ENCODE results near the gene CUEDC2. TPM values are rescaled to one million over a fixed set of nuclear protein-coding genes. Genes with fewer than 3 reads are reported as not detected.
A peak's percentile ranks its signal among the peaks of the same experiment; 100 is the strongest.

Gene CUEDC2
- total RNA-seq (2014; rRNA removed; shearing (Covaris generic)) = 19.5 and 30.1 TPM in 2 replicates

GRCh38 chr10:102432162-102432950 is at the start of gene CUEDC2:
TSS of gene CUEDC2 (minus strand) at chr10:102432574. CDS start at chr10:102425188, 7,386 bp downstream.
- DNase-seq (ENCODE audit: low read depth) = peak; percentile 95

DNA sequence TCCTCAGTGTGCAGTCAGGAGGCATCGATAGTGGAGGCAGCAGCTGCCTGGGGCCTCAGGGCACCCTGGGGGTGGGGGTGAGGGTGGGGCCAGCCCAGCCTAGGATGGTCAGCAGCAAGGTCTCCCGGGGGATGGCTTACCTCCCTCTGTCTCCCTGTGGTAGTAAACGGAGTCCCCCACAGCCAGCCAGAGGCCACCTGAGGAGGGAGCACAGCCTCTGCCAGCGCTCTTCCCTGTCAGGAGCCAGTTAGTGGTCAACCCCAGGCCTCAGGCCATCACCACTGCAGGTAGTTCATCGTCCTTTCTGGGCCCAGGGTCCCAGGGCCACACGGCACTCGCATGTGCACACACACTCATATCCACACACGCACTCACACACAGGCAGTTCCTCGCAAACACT is 48.0 kb upstream of the CUEDC2 start:
- DNase-seq (ENCODE audit: low read depth) = no peak

DNA sequence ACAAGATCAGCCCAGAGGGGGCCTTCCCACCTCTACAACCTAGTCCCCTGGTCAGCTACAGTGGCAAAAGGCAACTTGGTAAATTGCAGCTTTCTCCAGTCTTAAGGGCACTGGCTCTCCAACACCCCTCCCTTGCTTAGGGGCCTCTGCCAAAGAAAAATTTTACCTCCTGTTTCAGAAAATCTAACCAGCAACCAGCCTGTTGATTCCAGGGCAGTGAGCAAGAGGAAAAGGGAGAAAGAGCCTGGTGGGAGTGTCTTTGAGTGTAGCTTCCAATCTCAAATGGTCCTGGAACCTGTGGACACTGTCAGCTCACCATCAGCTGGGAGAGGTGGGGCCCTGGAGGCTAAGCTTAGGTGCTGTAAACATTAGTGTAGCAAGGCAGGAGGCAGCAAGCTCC is 47.3 kb upstream of the CUEDC2 start:
- no peak for DNase-seq (ENCODE audit: low read depth)

- DNase-seq (ENCODE audit: low read depth) = no peak
Measured at GRCh38 chr10:102476466-102477141, 44.2 kb upstream of the CUEDC2 start.

DNA sequence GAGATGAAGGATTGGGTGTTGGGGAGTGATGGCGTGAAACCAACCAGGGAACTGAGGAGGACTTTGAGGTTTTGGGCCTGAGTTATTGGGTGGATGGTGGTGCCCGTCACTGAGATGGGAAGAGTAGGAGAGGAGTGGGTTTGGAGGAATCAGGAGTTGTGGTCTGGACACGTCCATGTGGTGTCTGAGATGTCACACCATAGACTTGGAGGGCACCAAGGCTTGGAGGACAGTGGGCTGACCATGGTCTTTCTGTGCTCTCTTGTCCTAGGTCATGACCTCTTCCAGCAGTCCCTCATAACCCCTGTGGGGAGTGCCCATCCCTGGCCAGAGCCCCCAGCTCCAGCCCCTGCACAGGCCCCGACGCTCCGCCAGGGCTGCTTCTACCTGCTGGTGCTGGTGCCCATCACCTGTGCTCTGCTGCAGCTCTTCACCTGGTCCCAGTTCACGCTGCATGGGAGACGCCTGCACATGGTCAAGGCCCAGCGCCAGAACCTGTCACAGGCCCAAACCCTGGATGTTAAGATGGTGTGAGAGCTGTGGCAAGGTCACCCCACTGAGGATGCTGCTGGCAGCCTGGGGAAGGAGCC is 43.2 kb upstream of the CUEDC2 start:
- DNase-seq (ENCODE audit: low read depth) = no peak

- DNase-seq (ENCODE audit: low read depth) = no peak
Measured at GRCh38 chr10:102473445-102474331, 41.3 kb upstream of the CUEDC2 start.

DNA sequence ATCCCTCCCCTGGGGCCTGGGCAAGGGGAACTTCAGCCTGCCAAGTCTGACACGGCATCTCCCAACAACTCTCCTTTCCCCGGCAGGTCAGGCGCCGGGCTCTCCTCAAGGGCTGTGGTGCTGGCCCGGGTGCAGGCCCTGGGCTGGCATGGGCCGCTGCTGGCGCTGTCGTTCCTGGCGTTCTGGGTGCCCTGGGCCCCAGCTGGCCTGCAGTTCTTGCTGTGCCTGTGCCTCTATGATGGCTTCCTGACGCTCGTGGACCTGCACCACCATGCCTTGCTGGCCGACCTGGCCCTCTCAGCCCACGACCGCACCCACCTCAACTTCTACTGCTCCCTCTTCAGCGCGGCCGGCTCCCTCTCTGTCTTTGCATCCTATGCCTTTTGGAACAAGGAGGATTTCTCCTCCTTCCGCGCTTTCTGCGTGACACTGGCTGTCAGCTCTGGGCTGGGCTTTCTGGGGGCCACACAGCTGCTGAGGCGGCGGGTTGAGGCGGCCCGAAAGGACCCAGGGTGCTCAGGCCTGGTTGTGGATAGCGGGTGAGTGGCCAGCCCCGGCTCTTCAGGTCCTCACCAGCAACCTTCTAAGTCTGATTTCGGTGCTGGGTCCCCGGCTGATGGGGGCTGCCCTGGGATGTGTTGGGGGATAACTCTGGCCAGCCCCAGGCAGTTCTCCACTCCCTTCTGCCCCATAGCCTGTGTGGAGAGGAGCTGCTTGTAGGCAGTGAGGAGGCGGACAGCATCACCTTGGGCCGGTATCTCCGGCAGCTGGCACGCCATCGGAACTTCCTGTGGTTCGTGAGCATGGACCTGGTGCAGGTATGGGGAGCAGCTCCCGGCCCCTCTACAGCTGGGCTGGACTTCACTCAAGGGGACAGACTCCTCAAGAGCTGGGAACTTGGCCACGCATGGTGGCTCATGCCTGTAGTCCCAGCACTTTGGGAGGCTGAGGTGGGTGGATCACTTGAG is 38.5 kb upstream of the CUEDC2 start:
- no peak for DNase-seq (ENCODE audit: low read depth)

DNA sequence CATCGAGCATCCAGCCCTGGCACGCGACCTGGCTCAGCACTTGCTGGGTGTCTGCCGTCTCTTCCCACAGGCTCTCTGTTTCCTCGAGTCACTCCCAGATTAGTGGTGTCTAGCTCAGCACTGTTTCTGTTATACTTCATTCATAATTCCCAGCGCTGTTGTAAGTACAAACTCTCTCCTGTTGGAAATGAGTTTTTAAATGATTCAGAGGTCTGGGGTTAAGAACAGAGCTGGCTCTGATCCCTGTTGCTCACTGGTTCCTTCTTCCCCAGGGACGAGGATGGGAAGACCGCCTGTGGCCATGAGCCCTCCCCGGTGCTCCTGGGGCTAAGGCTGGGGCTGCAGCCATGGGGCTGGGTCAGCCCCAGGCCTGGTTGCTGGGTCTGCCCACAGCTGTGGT is 36.3 kb upstream of the CUEDC2 start:
- no peak for DNase-seq (ENCODE audit: low read depth)

- no peak for DNase-seq (ENCODE audit: low read depth)
Measured at GRCh38 chr10:102467971-102468438, 35.6 kb upstream of the CUEDC2 start.

DNA sequence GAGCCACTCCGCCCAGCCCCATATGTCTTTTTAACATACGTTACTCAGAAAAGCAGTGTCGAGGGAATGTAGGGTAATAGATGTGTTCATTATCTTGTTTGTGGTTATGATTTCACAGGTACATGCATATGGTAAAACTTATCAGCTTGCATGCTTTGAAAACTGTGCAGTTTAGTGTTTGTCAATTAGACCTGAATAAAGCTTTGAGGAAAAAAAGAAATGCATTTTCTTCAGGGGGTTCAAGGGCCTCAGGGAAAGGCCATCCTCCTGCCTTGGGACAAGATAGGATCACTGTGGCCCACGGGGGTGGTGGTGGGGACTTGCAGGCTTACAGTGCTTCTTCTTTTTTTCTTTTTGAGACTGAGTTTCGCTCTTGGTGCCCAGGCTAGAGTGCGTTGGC is 34.9 kb upstream of the CUEDC2 start:
- no peak for DNase-seq (ENCODE audit: low read depth)

GRCh38 chr10:102465466-102465865 is 33.1 kb upstream of the CUEDC2 start:
- DNase-seq (ENCODE audit: low read depth) = no peak

GRCh38 chr10:102463983-102464382 is 31.6 kb upstream of the CUEDC2 start:
- DNase-seq (ENCODE audit: low read depth) = no peak

- no peak for DNase-seq (ENCODE audit: low read depth)
Measured at GRCh38 chr10:102462512-102463054, 30.2 kb upstream of the CUEDC2 start.

DNA sequence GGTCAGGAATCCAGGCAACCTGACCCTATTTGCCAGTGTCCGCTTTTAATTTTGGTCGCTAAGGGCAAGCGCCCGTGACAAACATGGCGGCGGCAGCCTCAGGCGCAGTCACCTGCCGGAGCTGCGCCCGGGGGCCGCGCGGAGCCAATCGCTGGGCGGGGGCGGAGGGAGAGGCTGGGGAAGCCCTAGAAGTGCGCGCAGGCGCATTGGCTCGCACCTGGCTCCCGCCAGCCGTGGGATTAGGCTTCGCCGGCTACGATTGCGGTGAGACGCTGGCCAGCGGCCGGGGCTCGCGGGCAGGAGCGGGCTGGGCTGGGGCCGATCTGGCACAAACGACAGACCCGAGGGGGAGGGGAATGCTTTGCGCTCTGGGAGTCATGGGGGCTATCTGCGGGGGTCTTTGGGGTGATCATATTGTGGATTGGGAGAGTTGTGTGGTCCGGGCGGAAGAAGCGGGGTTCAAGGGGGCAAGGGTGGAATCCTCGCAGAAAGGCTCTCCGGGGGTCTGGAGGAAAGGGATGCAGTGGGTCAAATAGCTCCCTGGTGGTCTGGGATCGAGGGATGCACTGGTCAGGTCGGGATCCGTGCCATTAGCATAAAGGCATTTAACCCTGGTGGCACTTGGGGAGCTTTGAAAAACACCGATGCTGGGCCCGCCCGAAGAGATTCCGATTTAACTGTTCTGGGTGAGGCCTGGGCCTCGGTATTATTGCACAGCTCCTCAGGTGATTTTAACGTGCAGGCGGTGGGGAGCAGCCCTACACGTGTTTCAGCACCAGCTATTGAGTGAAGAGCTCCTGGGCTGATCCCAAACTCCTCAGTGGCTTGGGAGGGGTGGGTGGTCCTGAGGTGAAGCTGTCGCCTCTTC is 29.0 kb upstream of the CUEDC2 start:
- peak; percentile 90 for DNase-seq (ENCODE audit: low read depth)

DNA sequence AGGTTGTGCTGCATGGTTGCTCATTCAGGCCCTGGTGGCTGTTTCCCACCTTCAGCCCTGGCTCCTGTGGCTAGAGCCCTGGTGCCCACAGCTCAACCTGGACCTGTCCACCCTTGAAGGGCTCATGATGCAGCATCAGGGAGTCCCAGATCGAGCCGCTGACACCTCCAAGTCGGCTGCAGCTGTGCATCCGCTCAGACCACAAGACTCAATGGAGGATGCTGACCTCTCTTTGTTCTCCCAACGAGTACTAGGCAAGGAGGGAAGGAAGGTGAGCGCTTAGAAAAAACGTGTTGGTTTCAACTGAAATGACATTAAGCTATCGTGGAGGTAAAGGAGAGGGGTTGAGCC is 28.4 kb upstream of the CUEDC2 start:
- DNase-seq (ENCODE audit: low read depth) = no peak

DNA sequence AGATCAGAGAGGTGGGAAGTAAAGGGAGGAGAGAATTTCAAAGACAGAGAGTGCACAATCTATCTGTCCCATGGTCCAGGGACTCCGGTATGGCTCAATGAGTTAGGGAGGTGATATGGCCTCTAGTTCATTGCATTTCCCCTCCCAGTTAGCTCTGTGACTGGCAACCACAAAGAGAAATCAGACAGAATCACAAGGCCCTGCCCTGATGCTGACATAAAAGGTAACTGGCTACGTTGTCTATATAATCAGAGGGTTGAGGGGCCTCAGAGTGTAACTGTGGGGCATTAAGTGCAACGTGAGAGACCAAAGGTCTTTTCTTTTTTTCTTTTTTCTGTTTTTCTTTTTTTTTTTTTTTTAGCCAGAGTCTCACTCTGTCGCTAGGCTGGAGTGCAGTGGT is 26.3 kb upstream of the CUEDC2 start:
- no peak for DNase-seq (ENCODE audit: low read depth)

DNA sequence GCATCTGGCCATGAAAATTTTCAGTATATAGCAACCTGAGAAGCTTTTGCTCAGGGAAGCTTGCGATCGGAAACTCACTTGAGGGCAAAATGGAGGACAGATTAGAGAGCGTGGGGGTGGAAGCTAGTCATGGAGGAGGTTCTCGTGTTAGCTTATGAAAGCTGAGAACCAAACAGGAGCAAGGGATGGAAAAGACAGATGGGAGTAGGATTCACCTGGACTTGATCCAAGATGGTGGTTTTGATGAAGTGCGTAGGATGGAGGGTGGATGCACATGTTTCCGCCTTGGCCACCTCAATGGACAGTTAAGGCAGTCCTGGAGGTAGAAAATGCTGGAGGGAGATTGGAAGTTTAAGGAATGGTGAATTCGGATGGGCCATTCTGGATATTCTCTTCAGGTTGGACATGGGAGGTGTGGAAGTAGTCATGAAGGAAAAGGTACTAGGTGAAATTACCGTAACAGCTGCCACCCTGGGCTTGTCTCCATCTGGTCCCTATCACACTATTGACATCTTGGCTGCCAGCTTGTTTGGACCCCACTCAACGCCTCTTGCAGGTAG is 25.3 kb upstream of the CUEDC2 start:
- DNase-seq (ENCODE audit: low read depth) = no peak

- DNase-seq (ENCODE audit: low read depth) = peak; percentile 79
Measured at GRCh38 chr10:102455893-102456471, 23.6 kb upstream of the CUEDC2 start.

Data from Daoy (cell line).